CD4-positive, CD25-positive, alpha-beta regulatory T cell (primary cell): ENCODE measurements around the gene GARRE1. TPM values are rescaled to one million over a fixed set of nuclear protein-coding genes. Genes with fewer than 3 reads are reported as not detected.

Source experiments
- ATAC-seq, 2 donors: fragments of 150-1000 bp; cut with Tn5 transposase; one replicate each; pipeline ENCODE4 v1.10.0; 2021; ENCODE audit warnings: low read depth in 2 of 2, moderate number of reproducible peaks in 2 of 2, moderate library complexity in 1 of 2
- DNase-seq, 3 donors: peaks; one replicate each; pipeline versions ENCODE4 v3.0.0 to v3.0.0-alpha.2; 2012 to 2022; ENCODE audit warnings: mixed read lengths in 1 of 3
- H3K27ac ChIP-seq: one replicate; pipeline ENCODE4 v1.7.0; 2013; ENCODE audit warnings: mild to moderate bottlenecking, low read length; ENCODE audit not compliant: insufficient read depth, poor library complexity, severe bottlenecking
- H3K27me3 ChIP-seq: one replicate; pipeline ENCODE4 v1.7.0; 2013; ENCODE audit warnings: low read length; ENCODE audit not compliant: control insufficient read depth, insufficient read depth
- H3K36me3 ChIP-seq: one replicate; pipeline ENCODE4 v1.7.0; 2013; ENCODE audit warnings: mild to moderate bottlenecking, low read length, moderate library complexity; ENCODE audit not compliant: control insufficient read depth, insufficient read depth
- H3K4me1 ChIP-seq: 2 replicates; pipeline ENCODE4 v1.7.0; 2013; ENCODE audit warnings: mild to moderate bottlenecking, low read length; ENCODE audit not compliant: insufficient read depth, control insufficient read depth, poor library complexity, severe bottlenecking
- H3K4me3 ChIP-seq: one replicate; pipeline ENCODE4 v1.7.0; 2013; ENCODE audit warnings: low read depth, mild to moderate bottlenecking, low read length, moderate library complexity
- H3K9me3 ChIP-seq, 2 experiments: 1 replicate in 1 of 2; 2 replicates in 1 of 2; pipeline ENCODE4 v1.7.0; 2013; ENCODE audit warnings: low read length in 2 of 2, mild to moderate bottlenecking in 1 of 2, moderate library complexity in 1 of 2; ENCODE audit not compliant: control insufficient read depth in 2 of 2
- H3K27ac Mint-ChIP-seq, 3 donors: one replicate each; pipeline ENCODE4 v1.8.0; 2020 to 2022; ENCODE audit warnings: mild to moderate bottlenecking in 3 of 3, mixed read lengths in 3 of 3, moderate library complexity in 2 of 3
- H3K27me3 Mint-ChIP-seq: one replicate; pipeline ENCODE4 v1.8.0; 2022; ENCODE audit warnings: mild to moderate bottlenecking, mixed read lengths
- H3K36me3 Mint-ChIP-seq: one replicate; pipeline ENCODE4 v1.8.0; 2020; ENCODE audit warnings: mixed read lengths
- H3K4me1 Mint-ChIP-seq, 4 donors: one replicate each; pipeline ENCODE4 v1.8.0; 2020 to 2022; ENCODE audit warnings: mixed read lengths in 4 of 4, mild to moderate bottlenecking in 1 of 4
- H3K4me3 Mint-ChIP-seq, 4 donors: one replicate each; pipeline ENCODE4 v1.8.0; 2020 to 2022; ENCODE audit warnings: mild to moderate bottlenecking in 4 of 4, mixed read lengths in 4 of 4, moderate library complexity in 3 of 4
- H3K9me3 Mint-ChIP-seq, 7 donors: one replicate each; pipeline ENCODE4 v1.8.0; 2020 to 2022; ENCODE audit warnings: mixed read lengths in 7 of 7, mild to moderate bottlenecking in 3 of 7, moderate library complexity in 2 of 7
- polyA plus RNA-seq, 4 donors: library from polyadenylated mRNA; unstranded; fragments of 300-500 nt; fragmentation: Illumina TruSeq; gene quantifications; one replicate each; pipeline ENCODE4 v1.2.3, GENCODE V29; 2021
- total RNA-seq: library from RNA; stranded (reverse); gene quantifications from one replicate; pipeline ENCODE4 v1.2.3, GENCODE V29; 2022

Gene GARRE1
- total and polyA plus RNA-seq, 5 donors from 2014 or later = 3.2 to 47.4 (median 5.1) TPM

DNA sequence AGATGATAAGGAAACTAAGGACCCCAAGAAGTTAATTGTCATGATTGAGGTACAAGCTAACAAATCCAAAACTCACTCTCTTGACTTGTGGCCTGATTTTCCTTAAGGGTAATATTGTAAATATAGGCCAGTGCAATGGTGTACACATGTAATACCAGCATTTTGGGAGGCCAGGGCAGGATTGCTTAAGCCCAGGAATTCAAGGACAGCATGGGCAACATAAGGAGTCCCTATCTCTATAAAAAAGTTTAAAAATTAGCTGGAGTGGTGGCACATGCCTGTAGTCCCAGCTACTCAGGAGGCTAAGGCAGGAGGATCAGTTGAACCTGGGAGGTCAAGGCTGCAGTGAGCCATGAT lies 28.7 kb upstream of the GARRE1 start:
- peaks cover 24% of the 10 kb centered on the region for H3K4me1 ChIP-seq
- no peaks in the 10 kb centered on the region for H3K9me3 ChIP-seq
- H3K4me1 Mint-ChIP-seq = peaks cover 18 to 40% (median 36%) of the 10 kb centered on the region in 4 donors
- DNase-seq = no peak
- H3K27me3 Mint-ChIP-seq = no peaks in the 10 kb centered on the region
- H3K4me3 Mint-ChIP-seq = peak overlapping the region in 2 of 4 donors; percentile 17 to 21
- H3K36me3 ChIP-seq = peaks cover 85% of the 10 kb centered on the region
- ATAC-seq = no peak
- peak overlapping the region; percentile 8 for H3K4me3 ChIP-seq
- H3K27me3 ChIP-seq = no peaks in the 10 kb centered on the region
- peaks cover 56% of the 10 kb centered on the region for H3K36me3 Mint-ChIP-seq
- no peaks in the 10 kb centered on the region for H3K9me3 Mint-ChIP-seq
- peak overlapping the region in 2 of 3 donors; percentile 51 to 53 for H3K27ac Mint-ChIP-seq
- H3K27ac ChIP-seq = peak overlapping the region; percentile 55

- H3K27me3 Mint-ChIP-seq = no peaks in the 10 kb centered on the region
- H3K27ac Mint-ChIP-seq = peak overlapping the region in 2 of 3 donors; percentile 51 to 53
- Histone ChIP-seq H3K4me3 (no peak overlapping the region), H3K9me3 (no peaks in the 10 kb centered on the region), H3K27me3 (no peaks in the 10 kb centered on the region), H3K4me1 (peaks cover 24% of the 10 kb centered on the region), H3K36me3 (peaks cover 81% of the 10 kb centered on the region), H3K27ac (peak overlapping the region; percentile 55)
- H3K4me1 Mint-ChIP-seq = peaks cover 17 to 38% (median 35%) of the 10 kb centered on the region in 4 donors
- H3K36me3 Mint-ChIP-seq = peaks cover 55% of the 10 kb centered on the region
- peak overlapping the region in 2 of 4 donors; percentile 17 to 33 for H3K4me3 Mint-ChIP-seq
- no peaks in the 10 kb centered on the region for H3K9me3 Mint-ChIP-seq
- DNase-seq (peak in 1 of 3 donors; percentile 67), ATAC-seq (peak in 1 of 2 donors; percentile 30)
Observed at GRCh38 chr19:34226036-34226435, 28.3 kb upstream of the GARRE1 start.

- H3K27ac Mint-ChIP-seq = no peak overlapping the region
- H3K4me1 ChIP-seq = peaks cover 32% of the 10 kb centered on the region
- DNase-seq (no peak), ATAC-seq (no peak)
- H3K9me3 Mint-ChIP-seq = no peaks in the 10 kb centered on the region
- peaks cover 27 to 49% (median 38%) of the 10 kb centered on the region in 4 donors for H3K4me1 Mint-ChIP-seq
- no peaks in the 10 kb centered on the region for H3K9me3 ChIP-seq
- no peaks in the 10 kb centered on the region for H3K27me3 ChIP-seq
- H3K36me3 Mint-ChIP-seq = peaks cover 42% of the 10 kb centered on the region
- no peak overlapping the region for H3K4me3 ChIP-seq
- no peak overlapping the region for H3K27ac ChIP-seq
- peaks cover 59% of the 10 kb centered on the region for H3K36me3 ChIP-seq
- H3K27me3 Mint-ChIP-seq = no peaks in the 10 kb centered on the region
- no peak overlapping the region for H3K4me3 Mint-ChIP-seq
Observed at GRCh38 chr19:34228347-34228746, 26.0 kb upstream of the GARRE1 start.

- DNase-seq (no peak), ATAC-seq (no peak)
- H3K27ac ChIP-seq = no peak overlapping the region
- Mint-ChIP-seq H3K36me3 (peaks cover 40% of the 10 kb centered on the region), H3K4me1 (peaks cover 27 to 49% (median 36%) of the 10 kb centered on the region in 4 donors), H3K27me3 (no peaks in the 10 kb centered on the region), H3K4me3 (no peak overlapping the region), H3K9me3 (no peaks in the 10 kb centered on the region), H3K27ac (peak overlapping the region in 1 of 3 donors; percentile 14)
- H3K4me3 ChIP-seq = no peak overlapping the region
- peaks cover 32% of the 10 kb centered on the region for H3K4me1 ChIP-seq
- H3K27me3 ChIP-seq = no peaks in the 10 kb centered on the region
- H3K36me3 ChIP-seq = peaks cover 55% of the 10 kb centered on the region
- no peaks in the 10 kb centered on the region for H3K9me3 ChIP-seq
Observed at GRCh38 chr19:34228762-34229161, 25.6 kb upstream of the GARRE1 start.

GRCh38 chr19:34229721-34230120 lies 24.6 kb upstream of the GARRE1 start:
- H3K9me3 ChIP-seq = no peaks in the 10 kb centered on the region
- no peaks in the 10 kb centered on the region for H3K27me3 ChIP-seq
- no peak overlapping the region for H3K4me3 ChIP-seq
- Mint-ChIP-seq H3K9me3 (no peaks in the 10 kb centered on the region), H3K27me3 (no peaks in the 10 kb centered on the region), H3K27ac (peak overlapping the region in 1 of 3 donors; percentile 35), H3K36me3 (peaks cover 34% of the 10 kb centered on the region), H3K4me1 (peaks cover 27 to 41% (median 31%) of the 10 kb centered on the region in 4 donors), H3K4me3 (no peak overlapping the region)
- peaks cover 49% of the 10 kb centered on the region for H3K36me3 ChIP-seq
- H3K27ac ChIP-seq = no peak overlapping the region
- no peak for ATAC-seq
- peaks cover 27% of the 10 kb centered on the region for H3K4me1 ChIP-seq
- no peak for DNase-seq

GRCh38 chr19:34230820-34231219 lies 23.5 kb upstream of the GARRE1 start:
- Histone ChIP-seq H3K27me3 (no peaks in the 10 kb centered on the region), H3K36me3 (peaks cover 40% of the 10 kb centered on the region), H3K4me1 (peaks cover 16% of the 10 kb centered on the region), H3K4me3 (no peak overlapping the region), H3K27ac (no peak overlapping the region), H3K9me3 (no peaks in the 10 kb centered on the region)
- Mint-ChIP-seq H3K9me3 (peaks cover 0 to 4% (median 0%) of the 10 kb centered on the region in 7 donors), H3K27ac (no peak overlapping the region), H3K27me3 (no peaks in the 10 kb centered on the region), H3K4me3 (peak overlapping the region in 1 of 4 donors; percentile 22), H3K4me1 (peaks cover 16 to 37% (median 21%) of the 10 kb centered on the region in 4 donors), H3K36me3 (peaks cover 30% of the 10 kb centered on the region)
- DNase-seq = no peak
- no peak for ATAC-seq

DNA sequence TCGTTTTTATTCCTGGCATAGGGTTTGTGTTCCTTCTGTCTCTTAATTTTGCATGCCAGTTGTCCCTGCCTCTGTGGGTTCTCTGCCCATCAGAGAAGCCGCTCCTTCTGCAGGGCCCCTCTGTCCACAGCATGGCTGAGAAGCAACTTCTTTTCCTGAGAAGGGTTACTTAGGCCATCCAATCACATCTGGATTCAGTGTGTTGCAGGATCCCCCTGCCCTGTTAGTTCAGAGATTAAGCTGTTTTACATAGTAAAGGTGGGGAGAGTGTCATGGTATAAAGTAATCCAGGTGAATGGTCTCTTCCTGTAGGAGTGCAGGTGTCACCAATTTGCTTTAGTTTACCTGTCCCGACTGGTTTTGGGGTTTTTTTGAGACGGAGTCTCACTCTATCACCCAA lies 22.9 kb upstream of the GARRE1 start:
- H3K27ac ChIP-seq = no peak overlapping the region
- peaks cover 34% of the 10 kb centered on the region for H3K36me3 Mint-ChIP-seq
- DNase-seq (no peak), ATAC-seq (no peak)
- H3K36me3 ChIP-seq = peaks cover 35% of the 10 kb centered on the region
- no peak overlapping the region for H3K4me3 ChIP-seq
- peaks cover 10% of the 10 kb centered on the region for H3K4me1 ChIP-seq
- H3K9me3 Mint-ChIP-seq = peaks cover 0 to 4% (median 0%) of the 10 kb centered on the region in 7 donors
- no peaks in the 10 kb centered on the region for H3K27me3 ChIP-seq
- no peaks in the 10 kb centered on the region for H3K9me3 ChIP-seq
- H3K27me3 Mint-ChIP-seq = no peaks in the 10 kb centered on the region
- H3K27ac Mint-ChIP-seq = no peak overlapping the region
- H3K4me1 Mint-ChIP-seq = peaks cover 18 to 32% (median 19%) of the 10 kb centered on the region in 4 donors
- H3K4me3 Mint-ChIP-seq = peak overlapping the region in 1 of 4 donors; percentile 22
